Esophagus squamous epithelium (tissue), 4 donors: ENCODE data around the gene ACACA.

ENCODE experiments used
- POLR2A ChIP-seq, 4 donors: fragments of 450-650 bp; IDR thresholded peaks; one replicate each; pipeline ENCODE4 v1.6.1; 2017; ENCODE audit warnings: antibody characterized with exemption in 4 of 4, mild to moderate bottlenecking in 4 of 4, moderate library complexity in 3 of 4
- TF ChIP-seq, protein P1 (sequence below), 6 experiments: fragments of 450-650 bp in 4 of 6; fragments of 200-600 bp in 2 of 6; sonication (generic) in 2 of 6; IDR thresholded peaks; one replicate each; pipeline ENCODE4 v1.5.1; 2016 to 2019; ENCODE audit warnings: antibody characterized with exemption in 6 of 6, mild to moderate bottlenecking in 4 of 6, moderate library complexity in 4 of 6

GRCh38 chr17:37086334-37086733, 320.3 kb downstream of the ACACA start:
- TF ChIP-seq, protein P1, sequence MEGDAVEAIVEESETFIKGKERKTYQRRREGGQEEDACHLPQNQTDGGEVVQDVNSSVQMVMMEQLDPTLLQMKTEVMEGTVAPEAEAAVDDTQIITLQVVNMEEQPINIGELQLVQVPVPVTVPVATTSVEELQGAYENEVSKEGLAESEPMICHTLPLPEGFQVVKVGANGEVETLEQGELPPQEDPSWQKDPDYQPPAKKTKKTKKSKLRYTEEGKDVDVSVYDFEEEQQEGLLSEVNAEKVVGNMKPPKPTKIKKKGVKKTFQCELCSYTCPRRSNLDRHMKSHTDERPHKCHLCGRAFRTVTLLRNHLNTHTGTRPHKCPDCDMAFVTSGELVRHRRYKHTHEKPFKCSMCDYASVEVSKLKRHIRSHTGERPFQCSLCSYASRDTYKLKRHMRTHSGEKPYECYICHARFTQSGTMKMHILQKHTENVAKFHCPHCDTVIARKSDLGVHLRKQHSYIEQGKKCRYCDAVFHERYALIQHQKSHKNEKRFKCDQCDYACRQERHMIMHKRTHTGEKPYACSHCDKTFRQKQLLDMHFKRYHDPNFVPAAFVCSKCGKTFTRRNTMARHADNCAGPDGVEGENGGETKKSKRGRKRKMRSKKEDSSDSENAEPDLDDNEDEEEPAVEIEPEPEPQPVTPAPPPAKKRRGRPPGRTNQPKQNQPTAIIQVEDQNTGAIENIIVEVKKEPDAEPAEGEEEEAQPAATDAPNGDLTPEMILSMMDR (IDR thresholded peaks at IDR 0.05), result no peak
- TF ChIP-seq POLR2A (IDR thresholded peaks at IDR 0.05), result no peak
